Activated CD4-positive, alpha-beta T cell treated with anti-CD3 and anti-CD28 coated beads, Interleukin-2, amount 50 U/mL, for 24 hours (primary cell): ENCODE measurements around the gene TMEM106C.

Source experiments
- DNase-seq, 2 donors: peaks; one replicate each; pipeline ENCODE4 v3.0.0-alpha.2; 2020; ENCODE audit warnings: low read depth in 1 of 2, low spot score in 1 of 2

The TMEM106C gene, protein sequence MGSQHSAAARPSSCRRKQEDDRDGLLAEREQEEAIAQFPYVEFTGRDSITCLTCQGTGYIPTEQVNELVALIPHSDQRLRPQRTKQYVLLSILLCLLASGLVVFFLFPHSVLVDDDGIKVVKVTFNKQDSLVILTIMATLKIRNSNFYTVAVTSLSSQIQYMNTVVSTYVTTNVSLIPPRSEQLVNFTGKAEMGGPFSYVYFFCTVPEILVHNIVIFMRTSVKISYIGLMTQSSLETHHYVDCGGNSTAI

GRCh38 chr12:47963340-47964040, at the start of gene TMEM106C:
Gene TMEM106C, plus strand, starts transcription at chr12:47963596. Its CDS starts 641 bp downstream, at chr12:47964237.
- peak; percentile 83 to 86 for DNase-seq

DNA sequence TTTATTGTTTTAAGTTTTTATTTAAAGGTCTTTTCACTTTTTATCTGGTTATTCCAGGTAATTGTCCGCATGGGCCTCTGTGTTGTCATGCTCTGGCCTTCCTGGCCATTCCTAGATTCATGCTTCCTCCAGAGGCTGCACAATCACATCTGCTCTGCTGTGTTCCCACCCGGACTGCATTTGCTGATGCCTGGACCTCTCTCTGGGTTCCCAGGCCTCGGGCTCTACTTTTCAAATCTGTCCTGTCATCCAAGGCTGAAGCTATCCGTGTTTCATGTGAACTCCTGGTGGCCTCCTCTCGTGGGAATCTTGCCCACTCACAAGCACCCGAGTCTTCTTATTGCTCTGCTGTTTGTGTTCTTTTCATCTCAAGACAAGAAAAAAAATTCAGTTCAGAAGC, 42.5 kb upstream of the TMEM106C start:
- DNase-seq, result no peak

DNA sequence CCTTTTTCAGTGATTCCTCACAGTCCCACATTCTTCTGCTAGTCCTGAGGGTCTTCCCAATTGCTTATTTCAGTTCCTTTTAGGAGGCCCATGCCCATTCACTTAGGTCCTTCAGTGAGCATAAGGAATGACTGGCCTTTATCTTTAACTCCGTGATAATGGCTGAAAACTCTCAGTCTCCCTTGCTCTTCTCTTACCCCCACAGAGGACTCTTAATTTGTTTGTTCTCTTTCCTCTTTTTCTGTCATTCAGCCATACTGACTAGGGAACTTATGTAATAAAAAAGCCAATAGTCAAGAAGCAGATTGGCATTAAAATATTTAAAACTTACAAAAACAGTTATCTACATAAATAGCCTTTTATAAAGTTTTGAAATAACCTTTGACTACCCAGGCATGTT, 41.5 kb upstream of the TMEM106C start:
- DNase-seq, result no peak

- DNase-seq, result no peak
Measured at GRCh38 chr12:47927346-47927745, 36.0 kb upstream of the TMEM106C start.

GRCh38 chr12:47930634-47931033, 32.8 kb upstream of the TMEM106C start:
- DNase-seq, result no peak

- DNase-seq, result no peak
Measured at GRCh38 chr12:47931187-47931586, 32.2 kb upstream of the TMEM106C start.

DNA sequence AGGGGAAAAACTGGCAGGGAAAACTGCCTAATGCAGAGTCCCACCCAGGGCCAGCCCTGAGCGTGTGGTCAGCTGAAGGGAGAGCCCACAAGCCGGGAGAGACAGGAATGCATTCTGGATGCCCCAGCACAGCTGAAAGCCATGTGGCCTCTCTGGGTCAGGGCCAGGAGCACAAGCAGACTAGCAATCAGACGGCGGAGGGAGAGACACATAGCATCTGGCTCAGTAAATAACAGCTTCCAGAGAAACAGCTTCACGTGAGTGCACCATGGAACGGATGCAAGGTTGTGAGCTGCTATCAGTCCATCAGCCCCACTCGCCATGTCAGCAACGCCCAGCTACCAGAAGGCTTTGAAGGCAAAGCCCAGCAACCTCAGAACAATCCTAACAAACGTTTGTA, 28.2 kb upstream of the TMEM106C start:
- no peak for DNase-seq

GRCh38 chr12:47938093-47938492, 25.3 kb upstream of the TMEM106C start:
- no peak for DNase-seq

DNA sequence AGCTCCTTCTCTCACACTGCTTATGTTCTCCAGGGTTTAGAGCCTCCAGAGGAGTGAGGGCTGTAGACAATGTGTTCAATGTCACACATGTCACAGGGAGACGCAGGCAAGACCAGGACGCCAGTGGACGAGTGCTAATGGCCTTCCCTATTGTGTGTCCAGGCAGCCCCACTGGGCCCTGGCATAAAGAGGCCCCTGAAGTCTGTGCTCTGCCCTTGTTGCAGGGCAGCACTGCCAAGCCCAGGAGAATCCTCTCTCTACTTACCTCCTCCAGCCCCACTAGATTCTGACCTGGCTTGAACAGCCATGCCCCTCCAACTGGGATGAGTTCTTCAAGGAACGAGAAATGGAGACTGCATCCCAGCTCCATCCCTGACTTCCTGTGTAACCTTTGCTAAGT, 24.8 kb upstream of the TMEM106C start:
- no peak for DNase-seq

DNA sequence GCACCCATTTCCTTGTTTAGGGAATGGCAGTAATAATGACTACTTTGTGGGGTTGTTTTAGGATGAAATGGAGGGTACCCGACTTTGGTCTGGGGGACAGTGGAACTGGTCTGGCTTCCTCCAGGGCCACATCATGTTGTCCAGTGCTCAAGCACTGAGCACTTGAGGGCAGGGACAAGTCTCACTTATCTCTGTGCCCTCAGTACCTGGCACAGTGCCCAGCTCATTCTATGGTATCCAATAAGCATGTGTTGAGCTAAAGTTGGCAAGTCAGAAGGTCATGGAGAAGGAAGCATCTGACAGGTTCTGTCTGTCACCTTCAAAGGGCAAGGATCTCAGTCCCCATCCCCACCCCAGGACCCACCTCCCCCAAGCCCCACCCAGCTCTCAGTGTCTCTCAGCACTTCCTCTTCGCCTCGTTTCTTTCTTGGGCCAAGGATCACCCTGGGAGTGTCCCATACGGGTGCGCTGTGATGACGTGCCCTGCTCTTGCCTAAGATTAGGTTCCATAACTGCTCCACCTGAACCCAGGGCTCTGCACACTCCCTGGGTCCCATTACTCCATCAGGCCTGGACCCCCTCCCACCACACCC, 24.3 kb upstream of the TMEM106C start:
- no peak for DNase-seq

GRCh38 chr12:47940773-47941474, 22.5 kb upstream of the TMEM106C start:
- peak in 1 of 2 donors; percentile 7 for DNase-seq

- no peak for DNase-seq
Measured at GRCh38 chr12:47941475-47941780, 22.0 kb upstream of the TMEM106C start.

- DNase-seq, result peak in 1 of 2 donors; percentile 14
Measured at GRCh38 chr12:47941871-47942613, 21.4 kb upstream of the TMEM106C start.

DNA sequence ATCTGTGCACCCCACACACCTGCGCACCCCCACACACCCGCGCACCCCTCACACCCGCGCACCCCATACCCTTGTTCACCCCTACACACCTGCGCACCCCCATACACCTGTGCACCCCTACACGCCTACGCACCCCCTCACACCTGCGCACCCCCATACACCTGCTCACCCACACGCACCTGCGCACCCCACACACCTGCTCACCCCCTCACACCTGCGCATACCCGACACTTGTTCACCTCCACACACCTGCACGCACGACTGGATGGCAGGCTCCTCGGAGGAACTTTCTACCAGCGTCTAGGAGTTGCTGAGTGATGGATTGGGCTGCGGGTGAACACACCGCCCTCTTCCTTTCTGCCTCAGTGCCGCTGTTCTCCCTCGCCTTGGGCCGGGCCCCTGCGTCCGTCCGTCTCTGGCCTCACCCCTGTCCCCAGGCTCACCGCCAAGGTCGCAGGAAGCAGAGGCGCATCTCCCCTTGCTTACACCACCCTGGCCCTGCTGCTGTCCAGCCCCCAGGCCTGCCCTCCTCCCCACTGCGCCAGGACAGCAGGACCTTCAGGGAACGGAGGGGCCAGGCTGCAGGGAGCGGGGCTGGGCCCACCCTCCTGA, 20.7 kb upstream of the TMEM106C start:
- no peak for DNase-seq

GRCh38 chr12:47943623-47944340, 19.6 kb upstream of the TMEM106C start:
- no peak for DNase-seq

DNA sequence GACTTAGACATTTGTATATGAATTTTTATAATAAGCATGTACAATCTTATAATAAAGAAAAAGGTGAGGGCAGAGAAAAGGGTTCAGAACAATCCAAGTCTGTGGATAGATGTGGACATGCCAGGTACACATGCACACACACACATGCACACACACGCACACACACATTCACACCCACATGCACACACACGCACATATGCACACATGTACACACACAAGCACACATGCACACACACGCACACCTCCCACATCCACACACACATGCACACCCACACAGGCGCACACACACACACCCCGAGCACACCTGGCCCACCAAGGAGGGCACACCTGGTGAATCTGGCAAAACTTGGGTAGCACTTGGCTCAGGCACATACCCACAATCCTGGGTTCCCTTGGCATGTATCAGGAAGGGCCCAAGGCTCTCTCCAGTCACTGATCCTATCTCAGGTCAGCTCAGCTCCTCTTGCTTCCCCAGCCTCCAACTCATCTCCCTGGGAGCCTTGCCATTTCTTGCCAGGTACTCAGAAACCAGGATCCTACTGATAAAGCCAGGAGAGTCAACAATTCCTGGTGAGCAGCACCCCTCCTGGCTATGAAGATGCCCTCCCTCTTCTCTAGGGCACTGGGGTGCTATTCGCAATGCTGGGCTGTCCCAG, 18.6 kb upstream of the TMEM106C start:
- DNase-seq, result no peak

GRCh38 chr12:47945341-47945728, 18.1 kb upstream of the TMEM106C start:
- no peak for DNase-seq

GRCh38 chr12:47946413-47947323, 16.7 kb upstream of the TMEM106C start:
- no peak for DNase-seq

GRCh38 chr12:47947341-47947740, 16.1 kb upstream of the TMEM106C start:
- DNase-seq, result no peak
